GM23338 (cell line): Measurements from ENCODE around the gene LHX4. TPM values are rescaled to one million over a fixed set of nuclear protein-coding genes. Genes with fewer than 3 reads are reported as not detected.
"Not testable (repeated sequence)": the region's sequence is repeated elsewhere in the genome, so short reads cannot be mapped to it uniquely, and the experiment has no call there.

Source experiments
- ATAC-seq: fragments of 200-7000 bp; cut with Tn5 transposase; 3 replicates; pipeline ENCODE4 v1.9.1; 2020
- DNase-seq: peaks from one replicate; pipeline ENCODE4 v3.0.0-alpha.2; 2015; ENCODE audit warnings: low spot score
- H2AFZ ChIP-seq: fragments of 200-600 bp; sonication (generic); 2 replicates; pipeline ENCODE4 v1.8.0; 2016; ENCODE audit warnings: antibody characterized with exemption, mild to moderate bottlenecking, moderate library complexity
- H3F3A ChIP-seq: fragments of 200-600 bp; sonication (generic); replicated peaks from 2 replicates; pipeline ENCODE4 v1.8.0; 2017; ENCODE audit warnings: antibody characterized with exemption, mixed run types, low read depth
- H3K27ac ChIP-seq: fragments of 200-600 bp; sonication (generic); 2 replicates; pipeline ENCODE4 v1.6.1; 2016; ENCODE audit warnings: low read depth
- H3K27me3 ChIP-seq: fragments of 200-600 bp; sonication (generic); 2 replicates; pipeline ENCODE4 v1.8.0; 2016; ENCODE audit warnings: mild to moderate bottlenecking, mixed run types, moderate library complexity; ENCODE audit not compliant: insufficient read depth
- H3K36me3 ChIP-seq: fragments of 200-600 bp; sonication (generic); 2 replicates; pipeline ENCODE4 v1.8.0; 2016; ENCODE audit warnings: mild to moderate bottlenecking; ENCODE audit not compliant: insufficient read depth
- H3K4me1 ChIP-seq: fragments of 200-600 bp; sonication (generic); 2 replicates; pipeline ENCODE4 v1.8.0; 2016; ENCODE audit warnings: mild to moderate bottlenecking, moderate library complexity; ENCODE audit not compliant: insufficient read depth
- H3K4me2 ChIP-seq: fragments of 200-600 bp; sonication (generic); 2 replicates; pipeline ENCODE4 v1.7.1; 2017; ENCODE audit warnings: mixed run types
- H3K4me3 ChIP-seq: fragments of 200-600 bp; sonication (generic); 2 replicates; pipeline ENCODE4 v1.6.1; 2016; ENCODE audit warnings: mixed run types
- H3K79me2 ChIP-seq: fragments of 200-600 bp; sonication (generic); replicated peaks from 2 replicates; pipeline ENCODE4 v1.8.0; 2017; ENCODE audit warnings: mild to moderate bottlenecking; ENCODE audit not compliant: insufficient read depth
- H3K9me2 ChIP-seq: fragments of 200-600 bp; sonication (generic); 2 replicates; pipeline ENCODE4 v1.8.0; 2017; ENCODE audit not compliant: insufficient read depth
- H4K20me1 ChIP-seq: fragments of 200-600 bp; sonication (generic); replicated peaks from 2 replicates; pipeline ENCODE4 v1.8.0; 2017; ENCODE audit warnings: mild to moderate bottlenecking; ENCODE audit not compliant: insufficient read depth
- H3K27ac Mint-ChIP-seq: 2 replicates; pipeline ENCODE4 v1.8.0; 2020; ENCODE audit warnings: inconsistent platforms, mild to moderate bottlenecking, moderate library complexity, mixed read lengths
- H3K27me3 Mint-ChIP-seq: 3 replicates; pipeline ENCODE4 v1.8.0; 2022; ENCODE audit warnings: low read depth, mild to moderate bottlenecking, moderate library complexity, mixed read lengths, inconsistent platforms; ENCODE audit not compliant: insufficient read depth, poor library complexity
- H3K36me3 Mint-ChIP-seq: 3 replicates; pipeline ENCODE4 v1.8.0; 2021; ENCODE audit warnings: low read depth, mild to moderate bottlenecking, inconsistent platforms, moderate library complexity, mixed read lengths
- H3K4me1 Mint-ChIP-seq: 3 replicates; pipeline ENCODE4 v1.8.0; 2020; ENCODE audit warnings: mild to moderate bottlenecking, inconsistent platforms, mixed read lengths
- H3K4me3 Mint-ChIP-seq: 3 replicates; pipeline ENCODE4 v1.8.0; 2021; ENCODE audit warnings: moderate library complexity, mild to moderate bottlenecking, inconsistent platforms, mixed read lengths
- H3K9me3 Mint-ChIP-seq: 3 replicates; pipeline ENCODE4 v1.8.0; 2020; ENCODE audit warnings: moderate library complexity, mild to moderate bottlenecking, inconsistent platforms, mixed read lengths
- CREB1 ChIP-seq: fragments of 250-450 bp; sonication (Bioruptor Pico); IDR thresholded peaks from 2 replicates; pipeline ENCODE4 v1.5.0; 2020; ENCODE audit warnings: low read depth, mild to moderate bottlenecking, moderate library complexity
- EZH2 ChIP-seq: fragments of 200-600 bp; sonication (generic); IDR thresholded peaks from one replicate; pipeline ENCODE4 v1.8.0; 2017; ENCODE audit warnings: antibody characterized with exemption, mild to moderate bottlenecking, low read depth; ENCODE audit not compliant: unreplicated experiment
- EZH2phosphoT487 ChIP-seq: fragments of 200-600 bp; sonication (generic); IDR thresholded peaks from one replicate; pipeline ENCODE4 v1.8.1; 2018; ENCODE audit warnings: antibody characterized with exemption; ENCODE audit not compliant: unreplicated experiment
- NANOG ChIP-seq: IDR thresholded peaks from 2 replicates; pipeline ENCODE4 v1.6.1; 2016; ENCODE audit warnings: antibody characterized with exemption, borderline replicate concordance
- POLR2AphosphoS5 ChIP-seq: IDR thresholded peaks from 2 replicates; pipeline ENCODE4 v1.6.1; 2016; ENCODE audit warnings: antibody characterized with exemption, low read depth
- STAT1 ChIP-seq: IDR thresholded peaks from one replicate; pipeline ENCODE4 v1.6.1; 2016; ENCODE audit warnings: antibody characterized with exemption; ENCODE audit not compliant: unreplicated experiment
- ZNF114 ChIP-seq: fragments of 250-450 bp; sonication (Bioruptor Pico); IDR thresholded peaks from 2 replicates; pipeline ENCODE4 v1.5.0; 2020; ENCODE audit warnings: mild to moderate bottlenecking, moderate library complexity
- ZNF331 ChIP-seq: fragments of 250-450 bp; sonication (Bioruptor Pico); IDR thresholded peaks from 2 replicates; pipeline ENCODE4 v1.5.0; 2020; ENCODE audit warnings: low read depth, mild to moderate bottlenecking, moderate library complexity
- ZNF462 ChIP-seq: fragments of 250-450 bp; sonication (Bioruptor Pico); IDR thresholded peaks from 2 replicates; pipeline ENCODE4 v1.5.0; 2020; ENCODE audit warnings: mild to moderate bottlenecking, moderate library complexity
- polyA plus RNA-seq: library from polyadenylated mRNA; unstranded; fragments of >200 nt; fragmentation: Nextera tagmentation; extraction: Ambion mirVana; gene quantifications from 2 replicates; pipeline ENCODE4 v1.2.1, GENCODE V29; 2016
- total RNA-seq: library from RNA; depleted of rRNA; stranded (reverse); fragments of >200 nt; shearing (Covaris generic); gene quantifications from 2 replicates; pipeline ENCODE4 v1.2.3, GENCODE V29; 2014
- TF ChIP-seq, protein P1 (sequence below): IDR thresholded peaks from one replicate; pipeline ENCODE4 v1.6.1; 2018; ENCODE audit warnings: antibody characterized with exemption; ENCODE audit not compliant: unreplicated experiment
- TF ChIP-seq, protein P2 (sequence below): IDR thresholded peaks from 2 replicates; pipeline ENCODE4 v1.6.1; 2016; ENCODE audit warnings: antibody characterized with exemption

The LHX4 gene
- total and polyA plus RNA-seq, 2 experiments from 2014 or later, result 1.4 to 2.5 TPM

DNA sequence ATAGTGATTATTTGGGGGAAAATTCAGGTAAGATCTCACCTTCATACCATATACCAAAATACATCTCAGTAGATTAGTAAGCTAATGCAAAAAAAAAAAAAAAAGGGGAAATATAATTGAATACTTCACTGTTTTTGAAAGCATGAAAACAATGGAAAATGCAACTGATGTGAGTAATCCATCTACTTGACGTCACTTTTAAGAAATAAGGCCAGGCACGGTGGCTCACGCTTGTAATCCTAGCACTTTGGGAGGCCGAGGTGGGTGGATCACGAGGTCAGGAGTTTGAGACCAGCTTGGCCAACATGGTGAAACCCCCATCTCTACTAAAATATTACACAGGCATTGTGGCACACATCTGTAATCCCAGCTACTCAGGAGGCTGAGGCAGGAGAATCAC, 27.5 kb upstream of the LHX4 start:
- not testable (repeated sequence) for H3K27me3 ChIP-seq, H3K4me1 ChIP-seq, ATAC-seq, H3F3A ChIP-seq, H3K36me3 Mint-ChIP-seq, H3K4me1 Mint-ChIP-seq, H3K27ac ChIP-seq, H3K36me3 ChIP-seq, DNase-seq, H3K4me3 Mint-ChIP-seq, H3K9me3 Mint-ChIP-seq, H3K27me3 Mint-ChIP-seq, H2AFZ ChIP-seq, H3K27ac Mint-ChIP-seq, H3K9me2 ChIP-seq, H3K4me2 ChIP-seq, H3K4me3 ChIP-seq, H3K79me2 ChIP-seq, H4K20me1 ChIP-seq

DNA sequence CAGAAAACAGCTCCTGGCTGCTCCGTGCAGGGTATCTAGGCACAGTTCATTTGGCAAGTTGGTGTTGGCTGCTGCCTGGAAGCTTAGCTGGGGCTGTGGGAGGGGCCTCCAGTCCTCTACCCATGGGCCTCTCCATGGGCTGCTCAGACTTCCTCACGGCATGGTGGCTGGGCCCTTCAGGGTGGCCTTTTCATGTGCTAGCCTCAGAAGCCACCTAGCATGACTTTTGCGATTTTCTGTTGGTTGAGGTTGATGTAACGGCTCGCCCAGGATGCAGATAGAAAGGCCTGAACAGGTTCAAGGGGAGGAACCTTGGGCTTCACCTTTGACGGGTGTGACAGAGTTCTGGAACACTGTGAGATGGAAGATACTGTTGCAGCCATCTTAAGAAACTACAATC, 25.8 kb upstream of the LHX4 start:
- no peaks in the 10 kb centered on the region for H3K36me3 Mint-ChIP-seq
- Histone ChIP-seq H3F3A (no peaks in the 10 kb centered on the region), H4K20me1 (no peaks in the 10 kb centered on the region), H3K79me2 (no peaks in the 10 kb centered on the region), H3K4me1 (no peaks in the 10 kb centered on the region), H3K27me3 (no peaks in the 10 kb centered on the region), H3K9me2 (no peaks in the 10 kb centered on the region), H3K4me3 (no peak overlapping the region), H2AFZ (no peak overlapping the region), H3K36me3 (no peaks in the 10 kb centered on the region), H3K27ac (no peak overlapping the region), H3K4me2 (no peak overlapping the region)
- no peak overlapping the region for H3K4me3 Mint-ChIP-seq
- DNase-seq, result no peak
- H3K9me3 Mint-ChIP-seq, result no peaks in the 10 kb centered on the region
- H3K27ac Mint-ChIP-seq, result no peak overlapping the region
- H3K4me1 Mint-ChIP-seq, result no peaks in the 10 kb centered on the region; the same call in 2 of the 3 replicates
- peak; percentile 45 for ATAC-seq
- H3K27me3 Mint-ChIP-seq, result peaks cover 10% of the 10 kb centered on the region
- TF ChIP-seq, protein P1, sequence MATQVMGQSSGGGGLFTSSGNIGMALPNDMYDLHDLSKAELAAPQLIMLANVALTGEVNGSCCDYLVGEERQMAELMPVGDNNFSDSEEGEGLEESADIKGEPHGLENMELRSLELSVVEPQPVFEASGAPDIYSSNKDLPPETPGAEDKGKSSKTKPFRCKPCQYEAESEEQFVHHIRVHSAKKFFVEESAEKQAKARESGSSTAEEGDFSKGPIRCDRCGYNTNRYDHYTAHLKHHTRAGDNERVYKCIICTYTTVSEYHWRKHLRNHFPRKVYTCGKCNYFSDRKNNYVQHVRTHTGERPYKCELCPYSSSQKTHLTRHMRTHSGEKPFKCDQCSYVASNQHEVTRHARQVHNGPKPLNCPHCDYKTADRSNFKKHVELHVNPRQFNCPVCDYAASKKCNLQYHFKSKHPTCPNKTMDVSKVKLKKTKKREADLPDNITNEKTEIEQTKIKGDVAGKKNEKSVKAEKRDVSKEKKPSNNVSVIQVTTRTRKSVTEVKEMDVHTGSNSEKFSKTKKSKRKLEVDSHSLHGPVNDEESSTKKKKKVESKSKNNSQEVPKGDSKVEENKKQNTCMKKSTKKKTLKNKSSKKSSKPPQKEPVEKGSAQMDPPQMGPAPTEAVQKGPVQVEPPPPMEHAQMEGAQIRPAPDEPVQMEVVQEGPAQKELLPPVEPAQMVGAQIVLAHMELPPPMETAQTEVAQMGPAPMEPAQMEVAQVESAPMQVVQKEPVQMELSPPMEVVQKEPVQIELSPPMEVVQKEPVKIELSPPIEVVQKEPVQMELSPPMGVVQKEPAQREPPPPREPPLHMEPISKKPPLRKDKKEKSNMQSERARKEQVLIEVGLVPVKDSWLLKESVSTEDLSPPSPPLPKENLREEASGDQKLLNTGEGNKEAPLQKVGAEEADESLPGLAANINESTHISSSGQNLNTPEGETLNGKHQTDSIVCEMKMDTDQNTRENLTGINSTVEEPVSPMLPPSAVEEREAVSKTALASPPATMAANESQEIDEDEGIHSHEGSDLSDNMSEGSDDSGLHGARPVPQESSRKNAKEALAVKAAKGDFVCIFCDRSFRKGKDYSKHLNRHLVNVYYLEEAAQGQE, result no peak
- no peak for TF ChIP-seq EZH2phosphoT487
- TF ChIP-seq ZNF331 (CRISPR knock-in tag), result no peak
- no peak for TF ChIP-seq EZH2
- TF ChIP-seq CREB1, result no peak
- TF ChIP-seq STAT1, result no peak
- TF ChIP-seq ZNF462 (CRISPR knock-in tag), result no peak
- TF ChIP-seq, protein P2, sequence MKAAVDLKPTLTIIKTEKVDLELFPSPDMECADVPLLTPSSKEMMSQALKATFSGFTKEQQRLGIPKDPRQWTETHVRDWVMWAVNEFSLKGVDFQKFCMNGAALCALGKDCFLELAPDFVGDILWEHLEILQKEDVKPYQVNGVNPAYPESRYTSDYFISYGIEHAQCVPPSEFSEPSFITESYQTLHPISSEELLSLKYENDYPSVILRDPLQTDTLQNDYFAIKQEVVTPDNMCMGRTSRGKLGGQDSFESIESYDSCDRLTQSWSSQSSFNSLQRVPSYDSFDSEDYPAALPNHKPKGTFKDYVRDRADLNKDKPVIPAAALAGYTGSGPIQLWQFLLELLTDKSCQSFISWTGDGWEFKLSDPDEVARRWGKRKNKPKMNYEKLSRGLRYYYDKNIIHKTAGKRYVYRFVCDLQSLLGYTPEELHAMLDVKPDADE, result no peak
- TF ChIP-seq POLR2AphosphoS5, result no peak
- no peak for TF ChIP-seq NANOG
- TF ChIP-seq ZNF114 (CRISPR knock-in tag), result no peak
